H1 (cell line): ENCODE data around the gene ME3. TPM values are rescaled to one million over a fixed set of nuclear protein-coding genes. Genes with fewer than 3 reads are reported as not detected.

Source experiments
- ATF3 ChIP-seq: IDR thresholded peaks from 2 replicates; pipeline ENCODE4 v1.6.1; 2011; ENCODE audit warnings: low read depth, mild to moderate bottlenecking, low read length; ENCODE audit not compliant: insufficient read depth
- CHD1 ChIP-seq: IDR thresholded peaks from 2 replicates; pipeline ENCODE4 v1.6.1; 2012; ENCODE audit warnings: low read depth, low read length, improper control_type of control experiment
- CHD2 ChIP-seq: IDR thresholded peaks from 2 replicates; pipeline ENCODE4 v1.6.1; 2012; ENCODE audit warnings: low read length, improper control_type of control experiment
- CHD7 ChIP-seq: fragments of 300-600 bp; sonication (generic); IDR thresholded peaks from 2 replicates; pipeline ENCODE4 v1.7.1; 2012; ENCODE audit warnings: low read length, moderate library complexity, mild to moderate bottlenecking, inconsistent platforms; ENCODE audit not compliant: insufficient replicate concordance
- FOSL1 ChIP-seq: IDR thresholded peaks from 2 replicates; pipeline ENCODE4 v1.6.1; 2011; ENCODE audit warnings: mild to moderate bottlenecking, low read depth, low read length, moderate library complexity; ENCODE audit not compliant: insufficient read depth
- GABPA ChIP-seq: IDR thresholded peaks from 2 replicates; pipeline ENCODE4 v1.6.1; 2011; ENCODE audit warnings: mild to moderate bottlenecking, low read length, moderate library complexity, borderline replicate concordance; ENCODE audit not compliant: insufficient read depth
- NANOG ChIP-seq: IDR thresholded peaks from 2 replicates; pipeline ENCODE4 v1.6.1; 2011; ENCODE audit warnings: low read length, low read depth, mild to moderate bottlenecking, inconsistent platforms; ENCODE audit not compliant: insufficient read depth, poor library complexity, severe bottlenecking
- POLR2A ChIP-seq, 2 experiments: IDR thresholded peaks; 1 replicate in 1 of 2; 2 replicates in 1 of 2; pipeline ENCODE4 v1.6.1; 2011; ENCODE audit warnings: low read depth in 2 of 2, low read length in 2 of 2, mild to moderate bottlenecking in 2 of 2; ENCODE audit errors: control extremely low read depth in 1 of 2
- SAP30 ChIP-seq: fragments of 300-600 bp; sonication (generic); IDR thresholded peaks from 2 replicates; pipeline ENCODE4 v1.7.1; 2012; ENCODE audit warnings: low read length, moderate library complexity, mild to moderate bottlenecking, inconsistent platforms; ENCODE audit not compliant: insufficient read depth, insufficient replicate concordance
- SUZ12 ChIP-seq: fragments of 200-600 bp; sonication (generic); IDR thresholded peaks from 2 replicates; pipeline ENCODE4 v1.6.1; 2012; ENCODE audit warnings: mild to moderate bottlenecking, inconsistent platforms, low read length, moderate library complexity, mixed read lengths
- YY1 ChIP-seq: IDR thresholded peaks from 2 replicates; pipeline ENCODE4 v1.6.1; 2011; ENCODE audit warnings: low read depth, mild to moderate bottlenecking, low read length
- polyA plus RNA-seq, 7 experiments: library from polyadenylated mRNA; depleted of rRNA in 3 of 7; stranded (reverse) in 5 of 7; unstranded in 2 of 7; fragments of >200 nt in 5 of 7; fragments of 200-250 nt in 2 of 7; gene quantifications; 1 replicate in 5 of 7; 2 replicates in 1 of 7; 4 replicates in 1 of 7; pipeline versions ENCODE4 v1.2.1 to v1.2.3, GENCODE V29; 2011 to 2013; ENCODE audit warnings: missing spikeins in 2 of 7, mixed read lengths in 2 of 7
- total RNA-seq: library from RNA; stranded (reverse); fragmentation: NEBNext Ultra II Directional; extraction: Animal tissue kit (Norgen Biotek cat#: 25700); gene quantifications from 2 replicates; pipeline ENCODE4 v1.2.1, GENCODE V29; 2021

The ME3 gene
- total and polyA plus RNA-seq, 2 of the 8 experiments (the other 6 are each of a cell fraction or from before 2014, with no cell fraction given), result 1.5 to 2.8 TPM

GRCh38 chr11:86510097-86510496 lies 162.3 kb downstream of the ME3 start (continued):
- TF ChIP-seq CHD7 (no peak), GABPA (no peak), POLR2A (IDR thresholded peaks at IDR 0.05; ENCODE audit: control extremely low read depth in 1 of 2, low read depth in 2 of 2, low read length in 2 of 2) (no peak), SUZ12 (no peak), YY1 (no peak), FOSL1 (no peak), SAP30 (no peak), ATF3 (no peak), NANOG (no peak), CHD1 (no peak), CHD2 (no peak)
